Ascending aorta (tissue), 2 donors: ENCODE results near the gene SLC52A1. TPM values are rescaled to one million over a fixed set of nuclear protein-coding genes. Genes with fewer than 3 reads are reported as not detected.

Experiments
- DNase-seq, 2 donors: peaks; one replicate each; pipeline ENCODE4 v3.0.0-alpha.2; 2019; ENCODE audit warnings: low spot score in 2 of 2
- H3K27ac ChIP-seq, 2 donors: fragments of 200-600 bp; sonication (generic); one replicate each; pipeline ENCODE4 v1.5.1; 2016 to 2017; ENCODE audit warnings: mild to moderate bottlenecking in 1 of 2
- H3K27me3 ChIP-seq: fragments of 200-600 bp; sonication (generic); one replicate; pipeline ENCODE4 v1.5.1; 2017
- H3K36me3 ChIP-seq, 2 donors: fragments of 200-600 bp; sonication (generic); one replicate each; pipeline ENCODE4 v1.5.1; 2016
- H3K4me1 ChIP-seq, 2 donors: fragments of 200-600 bp; sonication (generic); one replicate each; pipeline ENCODE4 v1.5.1; 2016 to 2017; ENCODE audit warnings: mild to moderate bottlenecking in 1 of 2
- H3K4me3 ChIP-seq, 2 donors: fragments of 200-600 bp; sonication (generic); one replicate each; pipeline ENCODE4 v1.5.1; 2016 to 2017; ENCODE audit warnings: mild to moderate bottlenecking in 1 of 2
- H3K9me3 ChIP-seq, 2 donors: fragments of 200-600 bp; sonication (generic); one replicate each; pipeline ENCODE4 v1.5.1; 2016
- CTCF ChIP-seq, 3 experiments: fragments of 200-600 bp in 2 of 3; fragments of 450-650 bp in 1 of 3; sonication (generic) in 2 of 3; IDR thresholded peaks; one replicate each; pipeline ENCODE4 v1.5.1; 2016 to 2019; ENCODE audit warnings: antibody characterized with exemption in 3 of 3, mild to moderate bottlenecking in 1 of 3, moderate library complexity in 1 of 3
- intact Hi-C: fragments of 100-400 bp; cut with DNase I; formaldehyde crosslinking; loops from one replicate; pipeline ENCODE4 v1.15.1; 2023
- total RNA-seq: library from RNA; depleted of rRNA; stranded (reverse); fragments of >200 nt; gene quantifications from one replicate; pipeline ENCODE4 v1.1.0, GENCODE V29; 2016

The SLC52A1 gene
- total RNA-seq, 1 donor from 2014 or later = not detected

- Histone ChIP-seq H3K4me1 (no peaks in the 10 kb centered on the region), H3K27ac (no peak overlapping the region), H3K27me3 (no peaks in the 10 kb centered on the region), H3K36me3 (no peaks in the 10 kb centered on the region), H3K4me3 (no peak overlapping the region), H3K9me3 (no peaks in the 10 kb centered on the region)
- no peak for DNase-seq
- intact Hi-C loops = no loop called here
- TF ChIP-seq CTCF (IDR thresholded peaks at IDR 0.05) = no peak
Measured at GRCh38 chr17:5047446-5047845, 12.2 kb upstream of the SLC52A1 start.

GRCh38 chr17:5045496-5045895 is 10.3 kb upstream of the SLC52A1 start:
- Histone ChIP-seq H3K27me3 (no peaks in the 10 kb centered on the region), H3K27ac (no peak overlapping the region), H3K4me1 (no peaks in the 10 kb centered on the region), H3K4me3 (no peak overlapping the region), H3K36me3 (no peaks in the 10 kb centered on the region), H3K9me3 (no peaks in the 10 kb centered on the region)
- intact Hi-C loops = no loop called here
- DNase-seq = no peak
- TF ChIP-seq CTCF (IDR thresholded peaks at IDR 0.05) = no peak

GRCh38 chr17:5044630-5045029 is 9.4 kb upstream of the SLC52A1 start:
- Histone ChIP-seq H3K27me3 (no peaks in the 10 kb centered on the region), H3K9me3 (no peaks in the 10 kb centered on the region), H3K36me3 (no peaks in the 10 kb centered on the region), H3K27ac (no peak overlapping the region), H3K4me1 (no peaks in the 10 kb centered on the region), H3K4me3 (no peak overlapping the region)
- intact Hi-C loops = no loop called here
- no peak for DNase-seq
- no peak for TF ChIP-seq CTCF (IDR thresholded peaks at IDR 0.05)

- intact Hi-C loops = no loop called here
Measured at GRCh38 chr17:5043524-5043923, 8.3 kb upstream of the SLC52A1 start.

GRCh38 chr17:5042157-5043022 is 7.2 kb upstream of the SLC52A1 start:
- no peaks in the 10 kb centered on the region for H3K9me3 ChIP-seq
- H3K27ac ChIP-seq = no peak overlapping the region
- H3K4me3 ChIP-seq = no peak overlapping the region
- intact Hi-C loops = no loop called here
- no peaks in the 10 kb centered on the region for H3K36me3 ChIP-seq
- H3K27me3 ChIP-seq = no peaks in the 10 kb centered on the region
- no peak for TF ChIP-seq CTCF (IDR thresholded peaks at IDR 0.05)
- no peaks in the 10 kb centered on the region for H3K4me1 ChIP-seq
- DNase-seq = no peak

More at GRCh38 chr17:5043524-5043923, 8.3 kb upstream of the SLC52A1 start:
- H3K4me1 ChIP-seq = no peaks in the 10 kb centered on the region
- no peak overlapping the region for H3K27ac ChIP-seq
- no peak for TF ChIP-seq CTCF (IDR thresholded peaks at IDR 0.05)
- no peaks in the 10 kb centered on the region for H3K36me3 ChIP-seq
- no peaks in the 10 kb centered on the region for H3K9me3 ChIP-seq
- H3K4me3 ChIP-seq = no peak overlapping the region
- no peaks in the 10 kb centered on the region for H3K27me3 ChIP-seq
- no peak for DNase-seq
